H1 (cell line): ENCODE results near the gene HNF4A. TPM values are rescaled to one million over a fixed set of nuclear protein-coding genes. Genes with fewer than 3 reads are reported as not detected.

Source experiments
- CHD2 ChIP-seq: IDR thresholded peaks from 2 replicates; pipeline ENCODE4 v1.6.1; 2012; ENCODE audit warnings: low read length, improper control_type of control experiment
- CTCF ChIP-seq, 3 experiments: IDR thresholded peaks; 1 replicate in 2 of 3; 2 replicates in 1 of 3; pipeline versions ENCODE4 v1.5.1 to v1.6.1; 2011; ENCODE audit warnings: low read length in 3 of 3, mild to moderate bottlenecking in 3 of 3, inconsistent platforms in 2 of 3, low read depth in 1 of 3, moderate library complexity in 1 of 3; ENCODE audit not compliant: insufficient read depth in 1 of 3; ENCODE audit errors: control extremely low read depth in 1 of 3
- USF2 ChIP-seq: IDR thresholded peaks from 2 replicates; pipeline ENCODE4 v1.6.1; 2011; ENCODE audit warnings: low read length, improper control_type of control experiment
- polyA plus RNA-seq, 7 experiments: library from polyadenylated mRNA; depleted of rRNA in 3 of 7; stranded (reverse) in 5 of 7; unstranded in 2 of 7; fragments of >200 nt in 5 of 7; fragments of 200-250 nt in 2 of 7; gene quantifications; 1 replicate in 5 of 7; 2 replicates in 1 of 7; 4 replicates in 1 of 7; pipeline versions ENCODE4 v1.2.1 to v1.2.3, GENCODE V29; 2011 to 2013; ENCODE audit warnings: missing spikeins in 2 of 7, mixed read lengths in 2 of 7
- total RNA-seq: library from RNA; stranded (reverse); fragmentation: NEBNext Ultra II Directional; extraction: Animal tissue kit (Norgen Biotek cat#: 25700); gene quantifications from 2 replicates; pipeline ENCODE4 v1.2.1, GENCODE V29; 2021

Gene HNF4A
- total and polyA plus RNA-seq, 2 of the 8 experiments (the other 6 are each of a cell fraction or from before 2014, with no cell fraction given): 0.03 TPM; not detected in 1

GRCh38 chr20:44433751-44434538 lies 78.4 kb downstream of the HNF4A start (continued):
- TF ChIP-seq CTCF (IDR thresholded peaks at IDR 0.05; ENCODE audit: control extremely low read depth in 1 of 3, insufficient read depth in 1 of 3, low read depth in 1 of 3, low read length in 3 of 3) (no peak), USF2 (no peak), CHD2 (no peak)
- TF ChIP-seq, all 59 proteins: peak for 0
